GM21723 (cell line): ENCODE data around the gene ATP2A3.
A peak's percentile ranks its signal among the peaks of the same experiment; 100 is the strongest.

Experiments used
- ATAC-seq: cut with Tn5 transposase; IDR thresholded peaks from one replicate; pipeline ENCODE4 v1.9.1; 2021; ENCODE audit warnings: mild to moderate bottlenecking, moderate library complexity; ENCODE audit not compliant: unreplicated experiment

Gene ATP2A3

DNA sequence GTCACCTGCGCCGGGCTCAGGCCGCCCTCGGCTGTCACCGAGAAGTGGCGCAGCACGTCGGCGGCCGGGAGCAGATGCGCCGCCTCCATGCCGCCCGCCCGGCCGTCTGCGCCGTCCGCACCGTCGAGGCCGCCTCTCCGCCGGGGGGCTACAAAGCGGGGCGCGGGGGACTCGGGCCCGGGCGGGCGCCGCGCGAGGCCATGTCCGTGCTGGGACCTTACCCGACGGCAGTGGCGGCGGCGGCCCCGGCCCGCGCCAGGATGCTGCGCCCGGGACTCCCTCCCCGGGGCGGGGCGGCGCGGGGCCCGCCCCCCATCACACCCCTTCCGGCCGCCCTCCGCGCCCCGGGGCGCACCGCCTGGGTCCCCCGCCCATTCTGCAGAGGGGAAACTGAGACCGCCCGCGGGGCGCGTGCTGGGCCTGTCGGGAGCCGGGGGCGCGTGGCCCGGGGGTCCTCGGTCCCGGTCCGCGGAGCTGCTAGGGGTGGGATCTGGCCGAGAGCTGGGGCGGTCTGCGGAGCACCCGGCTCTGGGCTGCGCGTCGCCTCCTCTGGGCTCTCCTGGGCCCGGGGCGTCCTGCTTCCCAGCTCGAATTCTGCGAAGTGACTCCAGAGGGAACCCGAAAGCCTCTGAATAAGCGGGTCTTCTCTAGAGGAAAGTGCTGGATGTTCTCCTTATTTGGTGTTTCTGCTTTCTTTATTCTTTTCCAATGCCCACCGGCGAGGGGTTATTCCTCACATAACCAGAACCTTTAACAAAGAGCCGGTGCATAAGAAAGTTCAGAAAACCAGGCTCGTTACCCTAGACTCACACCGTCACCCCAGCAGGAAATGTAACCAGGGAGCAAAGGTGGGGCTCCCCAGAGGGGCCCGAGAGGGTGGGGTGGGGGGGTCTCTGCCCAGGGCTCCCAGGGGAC is at the start of gene ATP2A3:
Gene ATP2A3, minus strand, starts transcription at position 235 of the 915 bp plus-strand sequence. Its CDS starts 146 bp downstream, at position 89.
- ATAC-seq = peak; percentile 47

DNA sequence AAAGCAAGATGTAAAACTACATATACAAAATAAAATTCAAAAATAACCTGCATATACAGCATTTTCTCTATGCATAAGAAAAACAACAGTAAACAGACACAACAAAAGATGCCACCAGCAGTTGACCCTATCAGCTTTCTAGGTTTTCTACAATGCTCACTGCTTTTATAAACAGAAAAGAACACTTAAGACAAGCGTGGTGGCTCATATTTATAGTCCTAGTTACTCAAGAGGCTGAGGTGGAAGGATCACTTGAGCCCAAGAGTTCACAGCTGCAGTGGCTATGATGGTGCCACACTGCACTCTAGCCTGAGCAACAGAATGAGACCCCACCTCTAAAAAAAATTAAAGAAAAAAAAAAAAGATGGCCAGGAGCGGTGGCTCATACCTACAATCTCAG is 46.5 kb upstream of the ATP2A3 start:
- ATAC-seq = no peak

DNA sequence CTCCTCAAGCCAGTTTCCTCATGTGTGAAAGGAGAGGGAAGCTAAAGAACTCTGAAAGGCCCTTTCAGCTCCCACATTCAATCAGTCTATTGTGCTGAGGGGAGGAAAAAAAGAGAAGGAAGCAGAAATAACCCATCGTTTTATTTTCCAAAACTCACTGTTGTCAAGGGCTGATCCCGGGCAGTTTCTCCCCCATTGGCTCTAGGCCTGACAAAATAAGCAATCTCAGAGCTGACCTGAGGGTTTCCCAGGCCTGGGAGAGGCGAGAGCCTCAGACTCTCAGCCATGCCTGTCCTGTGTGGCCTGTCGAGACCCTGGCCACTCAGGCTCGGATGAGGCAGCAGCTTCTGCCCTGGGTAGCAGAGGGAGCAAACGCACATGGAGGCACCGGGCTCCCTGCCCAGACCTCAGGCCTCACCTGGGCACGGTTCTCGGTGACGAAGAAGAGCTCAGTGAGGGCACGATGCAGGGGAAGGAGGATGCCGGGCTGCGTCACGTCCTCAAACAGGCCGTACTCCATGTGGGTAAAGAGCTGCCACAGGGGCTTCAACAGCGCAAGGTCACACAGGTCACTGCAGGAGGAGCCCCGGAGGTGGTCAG is 45.0 kb upstream of the ATP2A3 start:
- no peak for ATAC-seq

DNA sequence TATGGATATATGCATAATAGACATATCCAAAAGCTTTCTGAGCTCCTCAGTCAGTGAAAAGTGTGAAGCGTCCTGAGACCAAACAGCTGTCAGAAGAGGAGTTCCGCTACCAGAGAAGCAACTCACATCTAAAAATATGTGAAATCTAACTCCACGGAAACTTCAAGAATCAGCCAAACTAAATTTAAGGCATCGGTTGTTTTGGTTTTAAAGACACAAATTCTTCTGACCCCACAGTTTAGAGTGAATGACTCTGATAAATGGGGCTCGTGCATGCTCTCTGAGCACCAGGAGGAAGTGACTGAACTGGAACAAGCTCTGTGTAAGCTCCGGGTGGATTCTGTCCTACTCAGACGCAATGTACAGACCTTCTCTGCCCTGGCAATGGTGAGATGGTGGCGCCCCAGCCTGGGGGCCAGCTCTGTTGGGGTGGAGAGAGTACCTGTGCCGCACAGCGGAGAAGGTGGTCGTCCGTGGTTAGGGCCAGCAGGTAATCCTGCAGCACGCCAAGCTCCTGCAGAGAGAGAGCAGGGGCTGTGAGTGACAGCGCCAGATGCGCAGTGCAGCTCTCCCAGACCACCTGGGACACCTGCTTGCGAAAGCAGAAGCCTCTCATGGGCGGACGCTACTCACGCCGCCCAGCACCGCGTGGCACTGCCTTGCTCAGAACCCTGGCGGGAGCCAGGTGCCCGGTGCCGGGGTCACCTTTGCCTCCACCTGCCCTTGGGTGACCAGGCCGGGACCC is 44.4 kb upstream of the ATP2A3 start:
- ATAC-seq = no peak

DNA sequence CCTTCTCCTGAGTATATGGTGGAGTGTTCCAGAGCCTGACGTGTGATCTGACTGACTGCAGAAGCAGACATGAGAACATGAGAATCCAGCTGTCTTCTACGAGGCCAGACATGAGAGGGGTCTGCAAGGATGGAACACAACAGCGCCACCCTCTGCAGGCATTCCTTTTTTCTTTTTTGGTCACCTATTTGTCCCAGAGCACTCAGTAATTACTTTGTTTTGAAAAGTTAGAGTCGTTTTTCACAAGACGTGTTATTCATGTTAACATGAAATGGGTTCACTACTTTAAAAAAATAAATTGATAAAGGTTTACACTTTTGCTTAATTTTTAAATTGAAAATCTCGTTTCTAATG is 43.8 kb upstream of the ATP2A3 start:
- ATAC-seq = no peak

DNA sequence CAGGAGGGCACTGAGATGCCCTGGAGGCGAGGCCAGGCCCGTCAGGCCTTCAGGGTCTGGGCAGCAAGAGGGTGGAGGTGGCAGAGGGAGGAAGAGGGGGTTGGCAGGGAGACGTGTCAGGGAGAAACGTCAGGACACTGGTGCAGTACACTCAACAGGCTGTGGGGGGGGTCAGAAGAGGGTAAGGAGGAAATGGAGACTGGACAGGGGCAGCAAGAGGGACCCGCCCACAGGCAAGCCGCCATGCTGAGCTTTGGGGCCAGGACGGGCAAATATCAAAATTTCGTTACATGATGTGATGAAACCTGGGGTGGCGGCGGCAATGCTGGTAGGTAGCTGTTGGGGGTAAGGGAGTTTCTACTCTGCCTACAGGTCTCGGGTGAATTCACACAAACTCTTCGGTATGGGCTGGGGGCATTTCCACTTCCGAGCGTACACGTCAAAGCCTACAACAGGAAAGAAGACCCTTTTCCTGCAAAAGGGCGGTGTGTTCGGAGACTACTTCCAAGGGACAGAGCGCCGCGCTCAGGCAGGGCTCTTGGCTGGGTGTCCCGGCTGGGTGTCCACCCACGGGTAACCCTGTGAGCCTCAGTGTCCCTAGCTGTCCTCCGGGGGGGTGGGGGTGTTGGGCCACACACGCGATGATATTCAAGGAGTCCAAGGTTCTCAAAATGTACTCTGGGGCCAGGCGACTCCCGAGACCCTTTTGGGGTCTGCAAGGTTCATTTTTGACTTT is 43.3 kb upstream of the ATP2A3 start:
- ATAC-seq = no peak

DNA sequence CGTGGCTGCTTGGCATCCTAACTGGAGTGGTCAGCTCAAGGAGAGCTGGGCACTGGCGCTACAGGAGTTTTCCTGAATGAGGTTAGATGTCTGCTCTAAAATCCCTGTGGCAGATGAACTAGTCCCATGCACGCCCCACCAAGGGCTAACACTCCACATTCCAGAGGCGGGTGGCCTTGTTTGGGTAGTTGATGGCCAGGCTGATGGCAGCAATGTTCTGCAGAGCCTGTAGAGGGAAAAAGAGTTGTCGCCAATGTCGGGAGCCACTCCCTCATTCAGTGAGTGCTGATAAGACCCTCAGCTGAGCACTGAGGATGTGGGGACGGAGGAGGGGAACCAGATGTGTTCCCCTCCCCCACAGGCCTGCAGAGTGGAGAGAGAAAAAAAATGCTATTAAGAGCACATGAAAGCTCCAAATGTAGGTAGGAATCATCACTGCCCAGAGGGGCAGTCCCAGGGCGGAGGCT is 42.5 kb upstream of the ATP2A3 start:
- ATAC-seq = no peak

DNA sequence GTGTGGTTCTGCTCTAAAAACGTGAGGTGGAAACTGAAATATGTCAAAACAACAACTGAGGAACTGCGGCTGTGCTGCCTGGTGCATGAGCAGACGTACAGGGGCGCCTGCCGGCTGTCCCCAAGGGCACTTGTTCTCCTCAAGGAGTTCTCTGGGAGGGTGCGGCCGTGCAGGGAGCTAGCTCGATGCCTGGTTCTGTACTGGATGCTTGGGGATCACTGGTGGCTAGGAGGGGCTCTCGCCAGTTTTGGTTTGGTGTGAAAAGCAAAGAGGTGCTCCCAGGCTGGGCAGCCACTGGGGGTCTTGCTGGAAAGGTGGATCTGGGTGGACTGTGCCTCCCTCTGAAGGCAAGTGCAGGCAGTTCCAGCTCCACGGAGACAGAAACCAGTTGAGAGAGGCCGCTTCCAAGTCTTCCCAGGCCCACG is 41.9 kb upstream of the ATP2A3 start:
- no peak for ATAC-seq

DNA sequence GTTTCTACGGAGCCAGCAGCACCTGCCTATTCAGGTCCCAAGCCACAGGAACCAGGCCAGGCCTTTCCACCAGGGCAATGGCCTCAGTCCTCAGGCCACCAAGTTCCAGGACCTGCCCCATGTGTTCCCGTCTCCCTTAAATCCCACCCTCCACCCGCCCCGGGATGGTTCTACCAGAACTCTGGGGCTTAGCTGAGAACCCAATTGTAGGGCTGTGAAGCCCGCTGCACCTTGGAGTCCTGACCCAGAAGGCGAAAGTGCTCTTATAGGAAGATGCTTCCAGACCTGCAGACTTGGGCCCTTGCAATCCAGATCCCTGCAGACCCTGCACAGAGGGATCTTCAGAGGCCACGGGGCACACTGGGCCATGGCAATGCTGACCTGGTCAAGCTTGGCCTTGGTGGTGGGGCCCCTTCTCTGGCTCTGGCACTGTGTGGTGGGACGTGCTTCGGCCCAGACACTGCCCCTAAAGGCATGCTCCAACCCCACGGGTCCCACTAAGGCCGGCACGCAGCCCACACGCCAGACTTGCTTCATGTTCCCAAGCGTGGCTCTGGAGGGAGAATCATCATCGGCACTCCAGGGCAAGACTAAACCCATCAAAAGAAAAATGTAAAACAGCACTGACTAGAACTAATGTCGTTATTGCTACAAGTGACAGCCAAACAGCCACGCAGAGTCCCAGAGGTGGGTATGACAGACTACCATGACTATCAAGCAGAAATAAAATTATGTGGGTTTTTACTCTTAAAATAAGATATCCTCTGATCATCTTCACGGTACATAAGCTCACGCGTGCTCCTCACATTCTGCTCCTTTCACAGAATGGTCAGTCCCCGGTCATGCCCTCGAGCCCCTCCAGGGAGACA is 41.3 kb upstream of the ATP2A3 start:
- no peak for ATAC-seq

DNA sequence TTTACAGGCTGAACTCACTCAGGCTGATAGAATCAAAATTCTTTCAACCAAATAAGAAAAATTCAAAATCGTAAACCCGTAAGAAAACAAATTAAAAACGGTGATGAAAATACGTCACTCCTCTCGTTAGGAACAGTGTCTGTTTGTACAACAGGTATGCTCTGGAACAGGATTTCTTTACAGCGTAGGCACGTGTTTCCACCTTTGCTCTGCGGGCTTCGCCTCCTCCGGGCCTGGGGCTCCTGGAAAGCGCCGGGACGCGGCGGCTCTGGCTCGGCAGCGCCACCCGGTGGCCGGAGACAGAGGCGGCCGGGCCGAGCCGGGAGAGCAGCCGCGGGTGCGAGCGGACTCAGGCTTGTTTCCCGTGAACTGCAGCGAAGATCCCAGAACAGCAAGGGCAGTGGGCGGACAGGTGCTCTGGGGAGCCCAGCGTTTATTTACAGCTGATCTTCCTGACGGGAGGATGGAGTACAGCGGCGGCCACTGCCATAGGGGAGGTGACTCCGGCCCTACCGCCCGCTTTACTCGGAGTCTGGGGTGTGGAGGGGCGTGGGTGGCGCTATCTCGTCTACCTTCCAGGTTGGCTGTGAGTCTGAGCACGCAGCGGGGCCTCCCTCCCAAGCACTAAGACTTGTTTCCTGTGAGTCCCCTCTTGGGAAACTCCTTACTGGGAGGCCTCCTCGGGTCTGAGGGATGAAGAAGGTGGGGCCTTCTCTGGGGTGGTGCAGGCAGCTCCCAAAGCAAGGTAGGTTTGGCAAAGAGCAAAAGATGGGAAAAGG is 40.5 kb upstream of the ATP2A3 start:
- ATAC-seq = no peak

DNA sequence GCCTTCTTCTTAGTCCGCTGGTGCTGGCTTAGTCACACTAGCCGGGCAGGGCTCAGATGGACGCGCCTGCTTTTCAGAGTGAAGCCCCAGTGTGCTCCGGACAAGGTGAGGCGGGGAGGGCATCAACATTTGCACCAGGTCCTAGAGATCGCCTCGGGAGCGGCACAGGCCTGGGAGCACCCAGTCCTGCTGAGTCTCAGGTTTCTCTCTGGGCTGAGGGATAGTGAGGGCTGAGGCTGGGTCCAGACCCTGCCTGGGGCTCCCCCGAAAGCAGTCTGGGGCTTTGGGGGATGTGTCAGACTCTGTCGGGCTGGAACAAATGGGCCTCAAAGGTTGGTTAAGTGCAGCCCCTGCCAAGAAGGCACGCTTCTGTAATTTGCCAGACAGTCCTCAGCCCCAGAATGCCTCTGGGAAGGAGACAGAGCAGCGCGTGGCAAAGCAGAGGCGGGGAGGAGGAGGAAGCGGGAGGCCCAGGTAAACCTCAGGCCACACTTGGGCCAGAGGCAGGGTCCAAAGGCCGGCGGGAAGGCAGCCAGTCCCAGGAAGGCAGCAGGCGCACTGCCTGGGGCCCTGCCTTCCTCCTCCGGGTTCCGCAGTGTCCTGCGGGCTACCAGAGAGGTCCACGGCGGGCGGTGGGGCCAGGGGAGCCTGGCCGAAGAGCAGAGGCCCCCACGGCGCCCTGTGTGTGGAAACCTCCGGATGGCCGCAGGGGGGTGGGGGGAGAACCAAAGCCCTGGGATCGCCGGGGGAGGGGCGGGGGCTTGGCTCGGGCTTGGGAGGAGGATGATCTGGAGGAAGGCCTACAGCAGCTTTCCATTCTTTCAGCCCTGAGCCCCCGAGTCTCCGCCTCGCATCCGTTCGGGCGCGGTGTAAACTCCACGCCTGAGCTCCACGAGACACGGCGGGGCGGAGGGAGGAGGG is 39.5 kb upstream of the ATP2A3 start:
- ATAC-seq = no peak

DNA sequence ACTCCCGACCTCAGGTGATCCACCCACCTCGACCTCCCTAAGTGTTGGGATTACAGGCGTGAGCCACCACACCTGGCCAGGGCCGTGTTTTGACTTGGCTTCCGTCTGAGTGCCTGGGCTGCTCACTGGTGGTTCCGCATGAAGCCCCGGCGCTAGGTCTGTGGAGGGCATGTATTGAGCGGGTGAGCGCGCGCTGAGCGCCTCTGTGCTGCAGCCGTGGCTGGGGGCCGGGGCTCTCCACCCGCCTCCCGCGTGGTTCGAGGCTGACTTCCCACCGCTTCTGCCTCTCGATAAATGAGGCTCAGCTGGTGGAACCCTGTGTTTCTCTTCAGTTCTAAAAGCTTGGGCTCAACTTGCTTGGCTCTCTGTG is 38.9 kb upstream of the ATP2A3 start:
- no peak for ATAC-seq

DNA sequence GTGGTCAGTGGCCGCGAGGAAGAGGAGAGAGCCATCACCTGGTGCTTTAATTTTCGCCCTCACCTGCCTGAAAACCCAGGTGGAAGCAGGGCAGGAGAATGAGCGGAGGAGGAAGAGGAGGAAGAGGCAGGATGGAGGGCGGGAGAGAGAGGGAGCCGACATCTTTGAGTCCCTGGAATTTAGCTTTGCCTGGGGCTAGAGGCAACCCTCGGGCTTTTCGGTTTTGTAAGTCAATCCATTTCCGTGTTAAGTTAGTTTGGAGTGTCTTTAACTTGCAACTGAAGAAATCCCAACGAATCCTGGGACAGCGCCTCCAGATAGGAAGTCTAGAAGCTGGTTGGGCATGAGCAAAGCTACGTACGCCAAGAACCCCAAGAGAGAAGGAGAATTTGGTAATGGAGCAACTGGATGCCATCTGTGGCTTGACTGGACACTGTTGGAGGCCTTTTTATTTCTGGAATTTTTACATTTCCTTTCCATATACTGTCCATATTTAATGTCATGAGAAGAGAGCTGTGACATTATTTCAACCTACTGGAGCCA is 36.9 kb upstream of the ATP2A3 start:
- ATAC-seq = no peak

DNA sequence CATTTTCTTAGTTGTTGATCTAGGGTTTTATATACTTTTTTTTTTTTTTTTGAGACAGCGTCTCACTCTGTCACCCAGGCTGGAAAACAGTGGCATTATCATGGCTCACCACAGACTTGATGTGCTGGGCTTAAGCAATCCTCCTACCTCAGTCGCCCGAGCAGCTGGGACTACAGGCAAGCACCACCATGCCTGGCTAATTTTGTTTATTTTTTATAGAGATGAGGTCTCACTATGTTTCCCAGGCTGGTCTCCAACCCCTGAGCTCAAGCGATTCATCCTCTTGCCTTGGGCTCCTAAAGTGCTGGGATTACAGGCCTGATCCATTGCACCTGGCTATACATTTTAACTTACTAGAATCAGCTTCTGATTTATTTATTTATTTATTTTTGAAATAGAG is 34.2 kb upstream of the ATP2A3 start:
- ATAC-seq = no peak

DNA sequence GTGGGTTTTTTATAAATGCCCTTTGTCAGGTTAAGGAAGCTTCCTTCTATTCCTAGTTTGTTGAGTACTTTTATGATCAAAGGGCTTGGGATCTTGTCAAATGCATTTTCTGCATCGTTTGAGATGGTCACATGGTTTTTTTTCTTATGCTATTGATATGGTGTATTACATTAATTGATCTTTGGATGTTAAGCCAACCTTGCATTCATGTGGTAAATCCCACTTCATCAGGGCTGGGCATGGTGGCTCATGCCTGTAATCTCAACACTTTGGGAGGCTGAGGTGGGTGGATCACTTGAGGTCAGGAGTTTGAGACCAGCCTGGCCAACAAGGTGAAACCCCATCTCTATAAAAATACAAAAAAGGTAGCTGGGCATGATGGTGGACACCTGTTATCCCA is 30.8 kb upstream of the ATP2A3 start:
- no peak for ATAC-seq

DNA sequence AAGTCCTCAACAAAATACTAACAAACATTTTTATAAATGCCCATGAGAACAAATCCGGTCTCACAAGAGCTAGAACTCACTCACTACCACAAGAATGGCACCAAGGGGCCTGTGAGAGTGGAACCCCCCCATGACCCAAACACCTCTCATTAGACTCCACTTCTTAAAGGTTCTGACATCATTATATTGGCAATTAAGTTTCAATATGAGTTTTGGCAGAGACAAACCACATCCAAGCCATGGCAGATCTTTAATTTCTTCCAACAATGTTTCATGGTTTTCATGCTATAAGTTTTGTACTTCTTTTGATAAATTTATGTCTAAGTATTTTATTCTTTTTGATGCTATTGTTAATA is 30.0 kb upstream of the ATP2A3 start:
- no peak for ATAC-seq

DNA sequence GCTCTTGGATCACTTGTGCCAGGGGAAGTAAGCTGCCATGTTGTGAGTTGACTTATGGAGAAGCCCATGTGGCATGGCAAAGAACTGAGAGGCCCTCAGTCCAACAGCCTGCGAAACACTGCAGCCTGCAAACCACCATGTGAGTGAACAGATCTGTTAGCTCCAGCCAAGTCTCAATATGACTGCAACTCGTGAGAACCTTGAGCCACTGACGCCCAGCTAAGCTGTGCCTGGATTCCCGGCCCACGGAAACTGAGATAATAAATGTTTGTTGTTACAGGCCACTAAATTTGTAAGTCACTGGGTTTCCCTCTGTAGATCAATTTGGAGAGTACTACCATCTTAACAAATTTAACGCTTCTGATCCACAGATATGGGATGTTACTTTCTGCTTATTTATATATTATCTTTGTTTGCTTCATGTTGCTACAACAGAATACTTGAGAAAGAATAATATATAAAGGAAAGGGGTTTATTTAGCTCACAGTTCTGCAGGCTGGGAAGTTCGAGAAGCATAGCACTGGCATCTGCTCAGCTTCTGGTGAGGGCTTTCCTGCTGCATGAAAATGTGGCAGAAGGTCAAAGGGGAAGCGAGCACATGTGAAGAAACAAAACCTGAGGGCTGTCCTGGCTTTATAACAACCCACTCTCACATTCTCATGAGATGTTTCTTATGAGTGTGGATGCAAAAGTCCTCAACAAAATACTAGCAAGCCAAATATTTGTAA is 29.4 kb upstream of the ATP2A3 start:
- no peak for ATAC-seq
